Measurements from ENCODE around the gene RBM3.

The RBM3 gene

DNA sequence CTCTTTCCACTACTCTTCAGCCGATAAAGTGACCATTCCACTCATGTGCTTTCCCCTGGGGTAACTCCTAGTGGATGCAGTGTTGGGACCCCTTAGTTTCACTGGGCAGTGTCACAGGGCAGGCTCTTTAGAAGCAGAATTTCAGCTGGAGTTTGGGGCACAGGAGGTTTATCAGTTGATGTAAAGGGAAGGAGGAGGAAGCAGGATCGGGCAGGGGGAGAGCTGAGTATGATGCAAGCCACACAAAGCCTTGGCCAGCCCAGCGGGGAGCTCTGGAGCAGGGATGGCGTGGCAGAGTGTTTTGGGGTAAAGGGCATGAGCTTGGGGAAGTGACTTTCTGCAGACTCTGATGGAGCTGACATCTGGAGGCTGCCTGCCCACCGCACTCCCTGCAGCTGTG is 42.3 kb downstream of the RBM3 start:
- Histone ChIP-seq H3K36me3 (ENCODE audit: control insufficient read depth in 4 of 4, insufficient read depth in 4 of 4, low read length in 3 of 4) (no peaks in the 10 kb centered on the region), H3K4me3 (ENCODE audit: control insufficient read depth in 1 of 7, extremely low read depth in 1 of 7, insufficient read depth in 4 of 7, low read depth in 2 of 7, low read length in 6 of 7) (no peak overlapping the region), H3K9me3 (ENCODE audit: control extremely low read depth in 1 of 5, control insufficient read depth in 4 of 5, insufficient read depth in 2 of 5, low read depth in 1 of 5, low read length in 4 of 5) (no peaks in the 10 kb centered on the region), H3K27ac (ENCODE audit: insufficient read depth in 1 of 2, low read depth in 1 of 2, low read length in 2 of 2, poor library complexity in 1 of 2, severe bottlenecking in 2 of 2) (no peak overlapping the region), H3K4me1 (ENCODE audit: control extremely low read depth in 1 of 4, control insufficient read depth in 4 of 4, insufficient read depth in 4 of 4, low read length in 3 of 4) (peaks cover 6 to 17% (median 8%) of the 10 kb centered on the region in 4 experiments), H3K27me3 (replicated peaks in 2 of 5; ENCODE audit: control insufficient read depth in 4 of 5, insufficient read depth in 5 of 5, low read length in 4 of 5) (no peaks in the 10 kb centered on the region)
- 74% methylated on average over 4 of the region's 5 CpGs for WGBS (ENCODE audit: insufficient coverage)
- peak in 2 of 3 donors; percentile 21 to 40 for DNase-seq
- ChIA-PET CTCF (interaction anchor here (0.6 to 2.2 kb wide), 5 partner anchors 11 to 1222 kb away, joined by 3 to 7 read pairs (median 3); no protein-coding TSS in a partner anchor), POLR2A (no interaction called here)

DNA sequence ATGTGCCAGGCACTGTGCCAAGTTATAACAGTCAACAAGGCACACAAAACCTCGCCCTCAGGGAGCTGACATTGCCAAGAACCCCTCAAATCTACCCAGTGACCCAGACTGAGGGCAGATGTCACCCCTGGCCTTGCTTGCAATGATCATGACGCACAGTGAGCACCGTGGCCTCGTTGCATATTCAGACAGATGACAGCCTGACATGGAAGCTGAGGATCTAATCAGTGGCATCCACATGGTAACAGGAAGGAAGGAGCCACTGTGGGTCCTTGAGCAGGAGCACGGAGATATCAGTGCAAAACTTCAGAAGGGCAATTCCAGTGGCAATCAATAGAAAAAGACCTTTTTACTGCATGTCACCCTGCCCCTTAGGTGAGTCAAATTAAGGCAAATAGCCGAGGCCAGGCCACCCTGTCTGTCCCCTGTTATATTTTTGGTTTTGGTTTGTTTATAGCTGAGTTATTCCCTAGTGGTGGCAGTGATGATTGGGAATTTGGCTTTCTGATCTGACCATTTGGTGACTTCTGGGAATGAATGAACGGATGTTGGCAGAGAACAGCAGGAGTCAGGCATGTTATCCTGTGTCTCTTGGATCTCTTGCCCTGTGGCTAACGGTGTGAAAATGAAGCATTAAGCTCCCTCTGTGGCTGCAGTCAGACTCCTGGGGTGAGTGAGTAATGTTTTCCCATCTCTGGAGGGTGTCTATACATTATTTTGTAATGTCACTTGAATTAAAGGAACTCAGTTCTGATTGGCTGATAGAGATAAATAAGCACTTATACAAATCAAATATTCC is 43.5 kb downstream of the RBM3 start:
- ChIA-PET CTCF (interaction anchor here (1.3 to 2.2 kb wide), 3 partner anchors 10 to 1221 kb away, joined by 3 to 7 read pairs (median 6); no protein-coding TSS in a partner anchor), POLR2A (interaction anchor here (0.5 kb wide), 1 partner anchor 50 kb away, joined by 3 read pairs; no protein-coding TSS in a partner anchor)
- Histone ChIP-seq H3K4me3 (ENCODE audit: control insufficient read depth in 1 of 7, extremely low read depth in 1 of 7, insufficient read depth in 4 of 7, low read depth in 2 of 7, low read length in 6 of 7) (peak overlapping the region in 1 of 7 experiments; percentile 4), H3K36me3 (ENCODE audit: control insufficient read depth in 4 of 4, insufficient read depth in 4 of 4, low read length in 3 of 4) (no peaks in the 10 kb centered on the region), H3K27ac (ENCODE audit: insufficient read depth in 1 of 2, low read depth in 1 of 2, low read length in 2 of 2, poor library complexity in 1 of 2, severe bottlenecking in 2 of 2) (peak overlapping the region in 1 of 2 experiments; percentile 9), H3K4me1 (ENCODE audit: control extremely low read depth in 1 of 4, control insufficient read depth in 4 of 4, insufficient read depth in 4 of 4, low read length in 3 of 4) (peaks cover 6 to 17% (median 8%) of the 10 kb centered on the region in 4 experiments), H3K9me3 (ENCODE audit: control extremely low read depth in 1 of 5, control insufficient read depth in 4 of 5, insufficient read depth in 2 of 5, low read depth in 1 of 5, low read length in 4 of 5) (no peaks in the 10 kb centered on the region), H3K27me3 (replicated peaks in 2 of 5; ENCODE audit: control insufficient read depth in 4 of 5, insufficient read depth in 5 of 5, low read length in 4 of 5) (no peaks in the 10 kb centered on the region)
- 47% methylated on average over 7 of the region's 8 CpGs for WGBS (ENCODE audit: insufficient coverage)
- DNase-seq = peak; percentile 75 to 94 (median 89)

DNA sequence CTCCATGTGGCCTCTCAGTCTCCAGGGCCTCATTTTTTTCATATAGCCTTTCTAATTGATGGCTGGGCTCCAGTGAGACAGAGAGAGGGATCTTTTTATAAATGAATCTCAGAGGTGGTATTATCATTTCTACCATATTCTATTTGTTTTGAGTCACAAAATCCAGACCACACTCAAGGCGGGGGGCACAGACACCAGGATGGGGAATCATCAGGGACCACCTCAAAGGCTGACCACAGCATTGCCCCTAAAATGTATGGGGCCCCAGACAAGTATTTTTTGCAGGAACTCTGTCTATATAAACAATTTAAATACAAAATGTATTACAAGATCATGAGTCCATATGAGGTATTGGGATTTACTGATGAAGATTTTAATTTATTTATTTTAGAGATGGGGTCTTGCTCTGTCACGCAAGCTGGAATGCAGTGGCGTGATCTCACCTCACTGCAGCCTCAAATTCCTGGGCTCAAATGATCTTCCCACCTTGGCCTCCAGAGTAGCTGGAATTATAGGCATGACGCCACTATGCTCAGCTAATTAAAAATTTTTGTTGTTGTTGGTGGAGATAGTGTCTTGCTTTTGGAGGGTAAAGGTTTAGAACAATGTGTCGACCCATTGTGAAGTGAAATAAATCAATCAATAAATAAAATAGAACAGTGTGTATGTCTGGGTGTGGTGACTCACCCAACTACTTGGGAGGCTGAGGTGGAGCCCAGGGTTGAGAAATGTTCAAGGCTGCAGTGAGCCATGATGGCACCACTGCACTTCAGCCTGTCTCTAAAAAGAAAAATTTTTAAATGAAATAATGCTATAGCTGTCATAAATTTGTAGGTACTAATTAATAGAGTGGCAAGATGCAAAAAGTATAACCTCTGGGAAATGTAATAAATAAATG is 52.4 kb downstream of the RBM3 start:
- WGBS (ENCODE audit: insufficient coverage) = 81% methylated on average over 3 of the region's 5 CpGs
- POLR2A ChIA-PET = no interaction called here
- no peaks in the 10 kb centered on the region for H3K36me3 ChIP-seq (ENCODE audit: control insufficient read depth in 4 of 4, insufficient read depth in 4 of 4, low read length in 3 of 4)
- no peaks in the 10 kb centered on the region for H3K27me3 ChIP-seq (replicated peaks in 2 of 5; ENCODE audit: control insufficient read depth in 4 of 5, insufficient read depth in 5 of 5, low read length in 4 of 5)
- peaks cover 0 to 1% (median 1%) of the 10 kb centered on the region in 4 experiments for H3K4me1 ChIP-seq (ENCODE audit: control extremely low read depth in 1 of 4, control insufficient read depth in 4 of 4, insufficient read depth in 4 of 4, low read length in 3 of 4)
- H3K4me3 ChIP-seq (ENCODE audit: control insufficient read depth in 1 of 7, extremely low read depth in 1 of 7, insufficient read depth in 4 of 7, low read depth in 2 of 7, low read length in 6 of 7) = no peak overlapping the region
- H3K9me3 ChIP-seq (ENCODE audit: control extremely low read depth in 1 of 5, control insufficient read depth in 4 of 5, insufficient read depth in 2 of 5, low read depth in 1 of 5, low read length in 4 of 5) = no peaks in the 10 kb centered on the region
- DNase-seq = no peak
- H3K27ac ChIP-seq (ENCODE audit: insufficient read depth in 1 of 2, low read depth in 1 of 2, low read length in 2 of 2, poor library complexity in 1 of 2, severe bottlenecking in 2 of 2) = no peak overlapping the region
- CTCF ChIA-PET = interaction anchor here (0.5 to 2.2 kb wide), 2 partner anchors 10 to 318 kb away, joined by 3 to 6 read pairs; no protein-coding TSS in a partner anchor

Data from common myeloid progenitor, CD34-positive (primary cell).